WI38 (cell line): ENCODE measurements around the gene AK3.

Source experiments
- H3K4me3 ChIP-seq: 2 replicates; pipeline ENCODE4 v1.5.1; 2011; ENCODE audit warnings: low read depth, mild to moderate bottlenecking, control low read depth, low read length
- TF ChIP-seq, protein P1 (sequence below): IDR thresholded peaks from 2 replicates; pipeline ENCODE4 v1.5.1; 2012; ENCODE audit warnings: low read depth, mild to moderate bottlenecking, control low read depth, low read length

The AK3 gene

DNA sequence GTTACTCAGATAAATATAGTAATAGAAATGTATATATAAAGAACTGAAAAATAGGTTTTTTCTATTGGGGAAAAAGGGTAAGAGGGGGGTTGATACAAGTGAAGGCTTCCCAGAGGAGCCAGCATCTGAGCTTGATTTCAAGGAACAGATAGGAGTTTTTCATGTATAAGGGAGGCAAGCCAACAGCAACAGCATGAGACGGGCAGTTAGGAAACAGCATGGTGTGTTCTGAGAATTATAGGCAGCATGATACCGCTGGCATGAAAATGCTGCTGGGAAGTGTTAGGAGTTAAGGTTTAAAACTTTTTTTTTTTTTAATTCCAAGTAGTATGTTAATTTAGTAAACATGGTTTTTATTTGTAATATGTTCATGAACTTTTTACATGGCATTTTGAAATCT is 52.0 kb downstream of the AK3 start:
- H3K4me3 ChIP-seq = no peak overlapping the region
- TF ChIP-seq, protein P1, sequence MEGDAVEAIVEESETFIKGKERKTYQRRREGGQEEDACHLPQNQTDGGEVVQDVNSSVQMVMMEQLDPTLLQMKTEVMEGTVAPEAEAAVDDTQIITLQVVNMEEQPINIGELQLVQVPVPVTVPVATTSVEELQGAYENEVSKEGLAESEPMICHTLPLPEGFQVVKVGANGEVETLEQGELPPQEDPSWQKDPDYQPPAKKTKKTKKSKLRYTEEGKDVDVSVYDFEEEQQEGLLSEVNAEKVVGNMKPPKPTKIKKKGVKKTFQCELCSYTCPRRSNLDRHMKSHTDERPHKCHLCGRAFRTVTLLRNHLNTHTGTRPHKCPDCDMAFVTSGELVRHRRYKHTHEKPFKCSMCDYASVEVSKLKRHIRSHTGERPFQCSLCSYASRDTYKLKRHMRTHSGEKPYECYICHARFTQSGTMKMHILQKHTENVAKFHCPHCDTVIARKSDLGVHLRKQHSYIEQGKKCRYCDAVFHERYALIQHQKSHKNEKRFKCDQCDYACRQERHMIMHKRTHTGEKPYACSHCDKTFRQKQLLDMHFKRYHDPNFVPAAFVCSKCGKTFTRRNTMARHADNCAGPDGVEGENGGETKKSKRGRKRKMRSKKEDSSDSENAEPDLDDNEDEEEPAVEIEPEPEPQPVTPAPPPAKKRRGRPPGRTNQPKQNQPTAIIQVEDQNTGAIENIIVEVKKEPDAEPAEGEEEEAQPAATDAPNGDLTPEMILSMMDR = no peak

DNA sequence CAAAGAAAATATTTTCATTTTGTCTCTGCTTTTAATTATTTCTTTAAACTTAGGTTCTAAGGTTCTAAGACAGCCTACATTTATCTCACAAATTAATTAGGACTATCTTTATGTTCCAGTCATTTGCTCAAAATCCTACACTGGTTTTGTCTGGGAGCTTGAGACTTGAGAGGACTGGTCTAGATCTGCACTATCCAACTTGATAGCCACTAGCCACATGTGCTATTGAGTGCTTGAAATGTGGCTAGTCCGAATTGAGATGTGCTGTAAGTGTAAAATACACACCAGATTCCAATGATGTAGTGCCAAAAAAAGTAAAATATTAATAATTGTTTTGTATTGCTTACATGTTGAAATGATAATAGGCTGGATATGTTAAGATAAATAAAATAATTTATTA is 54.4 kb downstream of the AK3 start:
- TF ChIP-seq, protein P1 = no peak
- H3K4me3 ChIP-seq = no peak overlapping the region

DNA sequence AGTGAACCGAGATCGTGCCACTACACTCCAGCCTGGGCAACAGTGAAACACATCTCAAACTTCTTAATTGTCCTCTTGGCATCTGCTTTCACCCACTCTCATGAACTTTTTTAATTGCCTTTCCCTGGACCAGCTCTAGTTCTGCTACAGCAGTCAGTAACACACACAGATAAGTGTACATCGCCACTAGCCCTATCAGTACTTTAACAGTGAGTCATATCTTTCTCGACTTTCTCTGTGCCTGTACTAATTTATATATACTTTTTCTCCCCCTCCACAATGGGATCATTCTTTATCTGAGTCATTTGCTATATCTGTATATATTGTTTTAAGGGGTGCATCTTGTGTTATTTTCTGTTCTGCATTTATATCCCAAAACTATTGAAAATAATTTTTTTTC is 54.9 kb downstream of the AK3 start:
- H3K4me3 ChIP-seq = no peak overlapping the region
- TF ChIP-seq, protein P1 = no peak

DNA sequence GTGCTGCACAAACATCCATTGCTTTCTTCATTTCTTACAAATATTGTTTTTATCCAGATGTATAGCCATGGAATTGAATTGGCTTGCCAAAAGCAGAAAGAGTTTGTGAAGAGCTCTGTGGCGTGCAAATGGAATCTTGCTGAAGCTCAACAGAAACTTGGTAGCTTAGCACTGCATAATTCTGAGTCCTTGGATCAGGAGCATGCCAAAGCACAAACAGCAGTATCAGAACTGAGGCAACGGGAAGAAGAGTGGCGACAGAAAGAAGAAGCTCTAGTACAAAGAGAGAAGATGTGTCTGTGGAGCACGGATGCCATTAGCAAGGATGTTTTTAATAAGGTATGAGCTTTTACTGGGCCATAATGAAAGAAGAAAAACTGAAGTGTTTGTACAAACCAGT is 56.2 kb downstream of the AK3 start:
- TF ChIP-seq, protein P1 = no peak

DNA sequence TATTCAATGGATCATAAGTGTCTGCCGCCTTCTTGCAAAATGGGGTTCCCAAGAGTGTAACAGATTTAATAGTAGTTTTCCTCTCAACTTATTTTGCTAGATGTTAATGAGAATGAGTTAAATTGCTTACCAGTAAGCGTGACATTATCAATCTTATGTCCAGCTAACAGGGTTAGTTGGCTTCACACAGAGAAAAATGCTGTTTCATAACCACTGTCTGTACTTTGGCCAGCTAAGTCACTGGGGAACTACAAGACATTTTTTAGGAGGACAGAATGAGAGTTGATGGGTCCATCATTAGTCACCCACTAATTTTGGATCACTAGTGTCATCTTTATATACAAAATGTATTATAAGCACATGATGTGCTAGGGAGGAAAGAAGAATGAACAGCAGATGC is 60.3 kb downstream of the AK3 start:
- peak overlapping the region; percentile 91 for H3K4me3 ChIP-seq
- TF ChIP-seq, protein P1 = no peak

More for the DNA sequence above, 56.2 kb downstream of the AK3 start:
- H3K4me3 ChIP-seq = no peak overlapping the region

DNA sequence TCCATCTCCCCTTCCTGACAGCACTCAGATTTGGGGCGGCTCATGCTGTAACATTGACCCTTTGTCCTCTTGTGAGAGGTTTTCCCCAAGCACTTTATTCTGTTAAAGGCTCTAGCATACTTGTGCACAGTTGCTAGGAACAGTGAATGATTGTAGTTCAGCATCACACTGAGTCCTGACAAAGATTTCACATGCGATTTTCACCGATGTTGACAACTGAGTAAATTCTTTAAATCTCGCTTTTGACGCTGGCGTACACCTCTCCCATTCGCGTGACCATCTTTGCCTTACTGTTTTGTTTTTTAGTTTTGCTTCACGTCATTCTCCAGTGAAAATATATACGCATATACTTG is 60.9 kb downstream of the AK3 start:
- TF ChIP-seq, protein P1 = no peak

DNA sequence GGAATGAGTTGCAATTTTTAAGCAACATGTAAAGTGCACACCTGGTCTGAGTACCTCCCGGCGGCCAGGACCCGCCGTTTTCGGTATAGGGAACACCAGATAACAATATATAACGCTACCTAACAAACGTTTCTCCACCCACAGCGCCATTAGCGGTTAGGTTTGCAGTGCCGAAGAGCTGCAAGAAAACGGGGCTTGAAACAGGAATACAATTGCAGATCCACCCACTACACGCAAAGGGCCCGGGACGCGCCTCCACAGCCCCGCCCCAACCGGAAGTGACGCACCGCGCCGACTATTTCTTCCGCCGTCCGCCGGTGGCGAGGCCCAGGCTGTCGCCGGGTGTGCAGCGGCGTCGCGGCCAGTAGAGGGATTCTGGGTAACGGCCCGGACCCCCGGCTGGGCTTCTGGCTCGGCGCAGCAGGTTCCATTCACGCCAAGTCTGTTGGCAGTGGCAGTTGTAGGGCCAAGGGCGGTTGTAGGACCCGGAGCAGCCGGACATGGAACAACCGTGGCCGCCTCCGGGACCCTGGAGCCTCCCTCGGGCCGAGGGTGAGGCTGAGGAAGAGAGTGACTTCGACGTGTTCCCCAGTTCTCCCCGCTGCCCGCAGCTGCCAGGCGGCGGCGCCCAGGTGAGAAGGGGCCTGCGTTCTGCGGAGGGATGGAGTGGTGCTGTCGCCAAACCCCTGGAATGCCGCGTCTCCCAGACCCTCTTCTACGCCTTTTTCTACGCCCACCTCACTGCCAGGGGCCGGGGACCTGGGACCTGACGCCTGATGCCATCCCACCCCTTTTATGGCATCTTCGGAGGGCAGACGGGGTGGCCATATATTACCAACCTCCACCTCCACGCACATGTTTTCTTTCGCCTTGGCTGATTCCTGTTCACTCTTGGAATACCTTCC is 61.5 kb downstream of the AK3 start, which contains the start of gene CDC37L1:
Gene CDC37L1, plus strand, starts transcription at position 302 of the 905 bp plus-strand sequence. Its CDS starts 199 bp downstream, at position 501.
- TF ChIP-seq, protein P1 = peak; percentile 47; the same call in 1 of the 2 replicates
- peak within 1 kb of the TSS; percentile 91 for H3K4me3 ChIP-seq

More for the DNA sequence above, 60.9 kb downstream of the AK3 start:
- peak overlapping the region; percentile 91 for H3K4me3 ChIP-seq
